ENCODE measurements around the gene NEAT1.

DNA sequence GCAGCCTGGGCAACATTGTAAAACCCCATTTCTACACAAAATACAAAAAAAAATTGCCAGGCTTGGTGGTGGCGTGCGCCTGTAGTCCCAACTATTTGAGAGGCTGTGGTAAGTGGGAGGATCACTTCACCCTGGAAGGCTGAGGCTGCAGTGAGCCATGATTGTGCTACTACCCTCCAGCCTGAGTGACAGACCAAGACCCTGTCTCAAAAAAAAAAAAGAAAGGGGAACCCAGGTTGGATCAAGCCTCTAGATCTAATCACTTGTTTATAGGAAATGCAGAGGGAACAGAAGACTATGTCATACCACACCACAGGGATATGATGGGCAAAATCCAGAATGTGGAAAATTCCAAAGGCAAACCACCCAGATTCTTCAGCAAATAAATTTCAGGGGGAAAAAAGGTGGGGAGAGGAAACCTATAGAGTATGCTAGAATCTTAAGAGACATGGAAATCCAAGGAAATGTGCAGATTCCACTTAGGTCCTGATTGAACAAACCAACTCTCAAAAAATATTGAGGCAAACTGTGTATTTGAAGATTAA is 59.8 kb downstream of the NEAT1 start:
- TF ChIP-seq POLR2AphosphoS5 (IDR thresholded peaks at IDR 0.05; ENCODE audit: low read depth, low read length): no peak
- TF ChIP-seq, protein P1, sequence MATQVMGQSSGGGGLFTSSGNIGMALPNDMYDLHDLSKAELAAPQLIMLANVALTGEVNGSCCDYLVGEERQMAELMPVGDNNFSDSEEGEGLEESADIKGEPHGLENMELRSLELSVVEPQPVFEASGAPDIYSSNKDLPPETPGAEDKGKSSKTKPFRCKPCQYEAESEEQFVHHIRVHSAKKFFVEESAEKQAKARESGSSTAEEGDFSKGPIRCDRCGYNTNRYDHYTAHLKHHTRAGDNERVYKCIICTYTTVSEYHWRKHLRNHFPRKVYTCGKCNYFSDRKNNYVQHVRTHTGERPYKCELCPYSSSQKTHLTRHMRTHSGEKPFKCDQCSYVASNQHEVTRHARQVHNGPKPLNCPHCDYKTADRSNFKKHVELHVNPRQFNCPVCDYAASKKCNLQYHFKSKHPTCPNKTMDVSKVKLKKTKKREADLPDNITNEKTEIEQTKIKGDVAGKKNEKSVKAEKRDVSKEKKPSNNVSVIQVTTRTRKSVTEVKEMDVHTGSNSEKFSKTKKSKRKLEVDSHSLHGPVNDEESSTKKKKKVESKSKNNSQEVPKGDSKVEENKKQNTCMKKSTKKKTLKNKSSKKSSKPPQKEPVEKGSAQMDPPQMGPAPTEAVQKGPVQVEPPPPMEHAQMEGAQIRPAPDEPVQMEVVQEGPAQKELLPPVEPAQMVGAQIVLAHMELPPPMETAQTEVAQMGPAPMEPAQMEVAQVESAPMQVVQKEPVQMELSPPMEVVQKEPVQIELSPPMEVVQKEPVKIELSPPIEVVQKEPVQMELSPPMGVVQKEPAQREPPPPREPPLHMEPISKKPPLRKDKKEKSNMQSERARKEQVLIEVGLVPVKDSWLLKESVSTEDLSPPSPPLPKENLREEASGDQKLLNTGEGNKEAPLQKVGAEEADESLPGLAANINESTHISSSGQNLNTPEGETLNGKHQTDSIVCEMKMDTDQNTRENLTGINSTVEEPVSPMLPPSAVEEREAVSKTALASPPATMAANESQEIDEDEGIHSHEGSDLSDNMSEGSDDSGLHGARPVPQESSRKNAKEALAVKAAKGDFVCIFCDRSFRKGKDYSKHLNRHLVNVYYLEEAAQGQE (IDR thresholded peaks at IDR 0.05; ENCODE audit: insufficient read depth in 1 of 2, low read depth in 2 of 2, low read length in 2 of 2): no peak
- TF ChIP-seq TAF1 (IDR thresholded peaks at IDR 0.05; ENCODE audit: borderline replicate concordance, insufficient read depth, low read length): no peak
- no peak for TF ChIP-seq SIN3A (IDR thresholded peaks at IDR 0.05; ENCODE audit: borderline replicate concordance, insufficient read depth, low read length)
